Esophagus muscularis mucosa (tissue), 4 donors: ENCODE data around the gene DCLK2. TPM values are rescaled to one million over a fixed set of nuclear protein-coding genes. Genes with fewer than 3 reads are reported as not detected.

ENCODE experiments used
- DNase-seq: peaks from one replicate; pipeline ENCODE4 v3.0.0-alpha.2; 2017; ENCODE audit errors: extremely low spot score
- H3K27ac ChIP-seq, 4 donors: fragments of 200-600 bp; sonication (generic); replicated peaks in 1 of 4; 1 replicate in 3 of 4; 2 replicates in 1 of 4; pipeline ENCODE4 v1.5.1; 2016 to 2019; ENCODE audit warnings: mild to moderate bottlenecking in 1 of 4
- H3K27me3 ChIP-seq, 4 donors: fragments of 200-600 bp; sonication (generic); one replicate each; pipeline versions ENCODE4 v1.5.1 to v1.6.0; 2016 to 2019
- H3K36me3 ChIP-seq, 4 donors: fragments of 200-600 bp; sonication (generic); one replicate each; pipeline ENCODE4 v1.5.1; 2016 to 2019
- H3K4me1 ChIP-seq, 4 donors: fragments of 200-600 bp; sonication (generic); one replicate each; pipeline ENCODE4 v1.5.1; 2016 to 2019
- H3K4me3 ChIP-seq, 4 donors: fragments of 200-600 bp; sonication (generic); 1 replicate in 2 of 4; 2 replicates in 2 of 4; pipeline ENCODE4 v1.5.1; 2016 to 2019; ENCODE audit warnings: mild to moderate bottlenecking in 4 of 4, moderate library complexity in 1 of 4
- H3K9me3 ChIP-seq, 4 donors: fragments of 200-600 bp; sonication (generic); 1 replicate in 3 of 4; 2 replicates in 1 of 4; pipeline ENCODE4 v1.5.1; 2016 to 2019
- CTCF ChIP-seq, 3 experiments: fragments of 200-600 bp in 2 of 3; fragments of 450-650 bp in 1 of 3; sonication (generic) in 2 of 3; IDR thresholded peaks; one replicate each; pipeline ENCODE4 v1.5.1; 2017 to 2019; ENCODE audit warnings: antibody characterized with exemption in 3 of 3, mild to moderate bottlenecking in 2 of 3, moderate library complexity in 1 of 3
- EP300 ChIP-seq: sonication (generic); formaldehyde crosslinking; IDR thresholded peaks from one replicate; pipeline ENCODE4 v1.6.1; 2017; ENCODE audit warnings: antibody characterized with exemption
- POLR2A ChIP-seq: fragments of 450-650 bp; IDR thresholded peaks from one replicate; pipeline ENCODE4 v1.6.1; 2017; ENCODE audit warnings: antibody characterized with exemption, moderate library complexity, mild to moderate bottlenecking, low read depth
- POLR2AphosphoS5 ChIP-seq, 2 donors: sonication (generic); formaldehyde crosslinking; IDR thresholded peaks; one replicate each; pipeline ENCODE4 v1.6.1; 2017; ENCODE audit warnings: antibody characterized with exemption in 2 of 2
- WGBS: methylation state at CpG from one replicate; pipeline ENCODE4 v1.1.5; 2018; 5-methylcytosine and 5-hydroxymethylcytosine counted together
- intact Hi-C: fragments of 100-400 bp; cut with DNase I; formaldehyde crosslinking; loops from one replicate; pipeline ENCODE4 v1.15.1; 2023
- total RNA-seq, 4 donors: library from RNA; depleted of rRNA; stranded (reverse); fragments of >200 nt; gene quantifications; one replicate each; pipeline versions ENCODE4 v1.1.0 to v1.2.1, GENCODE V29; 2016

Gene DCLK2
- total RNA-seq, 4 donors from 2014 or later: 15.4 to 29.3 (median 19.3) TPM

GRCh38 chr4:150206954-150207353 lies 128.7 kb downstream of the DCLK2 start:
- Histone ChIP-seq H3K27me3 (no peaks in the 10 kb centered on the region), H3K27ac (no peak overlapping the region), H3K4me1 (peaks cover 13 to 24% (median 20%) of the 10 kb centered on the region in 4 donors), H3K36me3 (no peaks in the 10 kb centered on the region), H3K4me3 (no peak overlapping the region), H3K9me3 (no peaks in the 10 kb centered on the region)
- TF ChIP-seq POLR2A (no peak), POLR2AphosphoS5 (IDR thresholded peaks at IDR 0.05) (no peak), CTCF (IDR thresholded peaks at IDR 0.05) (no peak), EP300 (no peak)
- 67% methylated on average over 4 of the region's 4 CpGs for WGBS
- intact Hi-C loops: loop anchor here (5.0 kb wide), 1 partner anchor 130 kb away; the partner anchor contains the start of gene DCLK2
- no peak for DNase-seq

- no peaks in the 10 kb centered on the region for H3K36me3 ChIP-seq
- no peaks in the 10 kb centered on the region for H3K9me3 ChIP-seq
- DNase-seq: no peak
- no peak overlapping the region for H3K27ac ChIP-seq
- intact Hi-C loops: loop anchor here (2.0 to 5.0 kb wide), 2 partner anchors 131 to 197 kb away; partner anchors contain the start of gene DCLK2
- 82% methylated on average over 2 of the region's 2 CpGs for WGBS
- no peak overlapping the region for H3K4me3 ChIP-seq
- TF ChIP-seq CTCF (IDR thresholded peaks at IDR 0.05): no peak
- no peak for TF ChIP-seq POLR2A
- TF ChIP-seq EP300: no peak
- TF ChIP-seq POLR2AphosphoS5 (IDR thresholded peaks at IDR 0.05): no peak
- H3K4me1 ChIP-seq: peaks cover 16 to 25% (median 20%) of the 10 kb centered on the region in 4 donors
- no peaks in the 10 kb centered on the region for H3K27me3 ChIP-seq
Observed at GRCh38 chr4:150207871-150208270, 129.6 kb downstream of the DCLK2 start.

- WGBS: 75% methylated on average over 5 of the region's 6 CpGs
- TF ChIP-seq POLR2A (no peak), CTCF (IDR thresholded peaks at IDR 0.05) (peak; percentile 60 to 66 (median 65)), POLR2AphosphoS5 (IDR thresholded peaks at IDR 0.05) (peak in 1 of 2 donors; percentile 11)
- intact Hi-C loops: loop anchor here (2.0 to 5.0 kb wide), 2 partner anchors 132 to 198 kb away; partner anchors contain the start of gene DCLK2
Observed at GRCh38 chr4:150209140-150209829, 131.0 kb downstream of the DCLK2 start.

GRCh38 chr4:150211016-150211415 lies 132.8 kb downstream of the DCLK2 start:
- no peak overlapping the region for H3K27ac ChIP-seq
- TF ChIP-seq EP300 (no peak), CTCF (IDR thresholded peaks at IDR 0.05) (no peak), POLR2A (no peak), POLR2AphosphoS5 (IDR thresholded peaks at IDR 0.05) (no peak)
- H3K36me3 ChIP-seq: no peaks in the 10 kb centered on the region
- H3K9me3 ChIP-seq: no peaks in the 10 kb centered on the region
- intact Hi-C loops: no loop called here
- no peak overlapping the region for H3K4me3 ChIP-seq
- H3K27me3 ChIP-seq: no peaks in the 10 kb centered on the region
- 87% methylated on average over 6 of the region's 6 CpGs for WGBS
- H3K4me1 ChIP-seq: peaks cover 15 to 25% (median 20%) of the 10 kb centered on the region in 4 donors
- no peak for DNase-seq

More at GRCh38 chr4:150209140-150209829, 131.0 kb downstream of the DCLK2 start:
- H3K9me3 ChIP-seq: no peaks in the 10 kb centered on the region
- H3K4me3 ChIP-seq: no peak overlapping the region
- H3K27me3 ChIP-seq: no peaks in the 10 kb centered on the region
- DNase-seq: no peak
- H3K36me3 ChIP-seq: no peaks in the 10 kb centered on the region
- H3K27ac ChIP-seq: no peak overlapping the region
- peaks cover 16 to 25% (median 20%) of the 10 kb centered on the region in 4 donors for H3K4me1 ChIP-seq
